Liver (tissue), 9 donors: ENCODE measurements around the gene CRB2. TPM values are rescaled to one million over a fixed set of nuclear protein-coding genes. Genes with fewer than 3 reads are reported as not detected.

Source experiments
- DNase-seq: peaks from one replicate; pipeline ENCODE4 v3.0.0-alpha.2; 2017; ENCODE audit warnings: low spot score
- H3K27ac ChIP-seq, 2 donors: one replicate each; pipeline ENCODE4 v1.7.0; 2013; ENCODE audit warnings: inconsistent platforms in 2 of 2, low read length in 2 of 2, control low read depth in 1 of 2, low read depth in 1 of 2, mild to moderate bottlenecking in 1 of 2
- H3K27me3 ChIP-seq, 4 donors: one replicate each; pipeline versions ENCODE4 v1.6.1 to v1.7.0; 2013; ENCODE audit warnings: low read length in 3 of 4, inconsistent platforms in 1 of 4, mild to moderate bottlenecking in 1 of 4, moderate library complexity in 1 of 4; ENCODE audit not compliant: control insufficient read depth in 4 of 4, insufficient read depth in 4 of 4
- H3K36me3 ChIP-seq, 4 donors: one replicate each; pipeline versions ENCODE4 v1.6.1 to v1.7.0; 2013; ENCODE audit warnings: low read length in 3 of 4, mild to moderate bottlenecking in 3 of 4, low read depth in 1 of 4, moderate library complexity in 1 of 4; ENCODE audit not compliant: control insufficient read depth in 4 of 4, insufficient read depth in 3 of 4
- H3K4me1 ChIP-seq, 4 donors: one replicate each; pipeline versions ENCODE4 v1.6.1 to v1.7.0; 2013; ENCODE audit warnings: low read length in 3 of 4, mild to moderate bottlenecking in 3 of 4, moderate library complexity in 1 of 4; ENCODE audit not compliant: control insufficient read depth in 4 of 4, insufficient read depth in 4 of 4
- H3K4me3 ChIP-seq, 3 donors: one replicate each; pipeline versions ENCODE4 v1.6.1 to v1.7.0; 2013; ENCODE audit warnings: low read length in 3 of 3, control low read depth in 1 of 3, low read depth in 1 of 3, mild to moderate bottlenecking in 1 of 3
- H3K9ac ChIP-seq, 2 donors: one replicate each; pipeline ENCODE4 v1.7.0; 2013; ENCODE audit warnings: low read length in 2 of 2, mild to moderate bottlenecking in 2 of 2, moderate library complexity in 2 of 2, control low read depth in 1 of 2, low read depth in 1 of 2
- H3K9me3 ChIP-seq, 4 donors: one replicate each; pipeline versions ENCODE4 v1.6.1 to v1.7.0; 2013; ENCODE audit warnings: low read length in 3 of 4; ENCODE audit not compliant: control insufficient read depth in 4 of 4
- ATF3 ChIP-seq: IDR thresholded peaks from 2 replicates; pipeline ENCODE4 v1.6.1; 2016; ENCODE audit warnings: antibody characterized with exemption
- CTCF ChIP-seq: fragments of 150-350 bp; IDR thresholded peaks from 2 replicates; pipeline ENCODE4 v1.5.1; 2017; ENCODE audit warnings: improper control_type of control experiment, low read depth, low read length; ENCODE audit not compliant: missing input control
- EGR1 ChIP-seq, 2 donors: IDR thresholded peaks; 2 replicates each; pipeline ENCODE4 v1.6.1; 2016 to 2018; ENCODE audit warnings: antibody characterized with exemption in 2 of 2, low read depth in 2 of 2
- FOXA1 ChIP-seq: IDR thresholded peaks from 2 replicates; pipeline ENCODE4 v1.6.1; 2016; ENCODE audit warnings: antibody characterized with exemption
- GABPA ChIP-seq, 2 donors: IDR thresholded peaks in 1 of 2; conservative IDR thresholded peaks in 1 of 2; 2 replicates each; pipeline ENCODE4 v1.6.1; 2016; ENCODE audit warnings: antibody characterized with exemption in 2 of 2, mild to moderate bottlenecking in 1 of 2, moderate library complexity in 1 of 2
- HNF4A ChIP-seq, 2 donors: conservative IDR thresholded peaks; 2 replicates each; pipeline ENCODE4 v1.6.1; 2016; ENCODE audit warnings: antibody characterized with exemption in 2 of 2, mild to moderate bottlenecking in 2 of 2
- HNF4G ChIP-seq: IDR thresholded peaks from 2 replicates; pipeline ENCODE4 v1.6.1; 2016; ENCODE audit warnings: antibody characterized with exemption
- JUND ChIP-seq, 2 donors: IDR thresholded peaks; 2 replicates each; pipeline ENCODE4 v1.6.1; 2016; ENCODE audit warnings: antibody characterized with exemption in 2 of 2
- MAX ChIP-seq: IDR thresholded peaks from 2 replicates; pipeline ENCODE4 v1.6.1; 2016; ENCODE audit warnings: antibody characterized with exemption
- NR2F2 ChIP-seq: IDR thresholded peaks from 2 replicates; pipeline ENCODE4 v1.6.1; 2016; ENCODE audit warnings: antibody characterized with exemption
- RAD21 ChIP-seq, 2 donors: IDR thresholded peaks; 2 replicates each; pipeline ENCODE4 v1.6.1; 2016; ENCODE audit warnings: antibody characterized with exemption in 2 of 2, mild to moderate bottlenecking in 2 of 2
- REST ChIP-seq: IDR thresholded peaks from 2 replicates; pipeline ENCODE4 v1.6.1; 2016; ENCODE audit warnings: antibody characterized with exemption, mild to moderate bottlenecking
- RXRA ChIP-seq, 2 donors: IDR thresholded peaks; 2 replicates each; pipeline ENCODE4 v1.6.1; 2017 to 2018; ENCODE audit warnings: antibody characterized with exemption in 2 of 2, mild to moderate bottlenecking in 1 of 2
- SP1 ChIP-seq: IDR thresholded peaks from 2 replicates; pipeline ENCODE4 v1.6.1; 2018; ENCODE audit warnings: antibody characterized with exemption, mild to moderate bottlenecking
- TAF1 ChIP-seq: conservative IDR thresholded peaks from 2 replicates; pipeline ENCODE4 v1.6.1; 2016; ENCODE audit warnings: antibody characterized with exemption, mild to moderate bottlenecking
- YY1 ChIP-seq: IDR thresholded peaks from 2 replicates; pipeline ENCODE4 v1.6.1; 2016; ENCODE audit warnings: antibody characterized with exemption, mild to moderate bottlenecking
- ZBTB33 ChIP-seq: IDR thresholded peaks from 2 replicates; pipeline ENCODE4 v1.6.1; 2016; ENCODE audit warnings: antibody characterized with exemption
- WGBS: extraction: QIAGEN DNeasy Blood & Tissue Kit; methylation state at CpG from one replicate; pipeline ENCODE4 v1.1.7; 2013; 5-methylcytosine and 5-hydroxymethylcytosine counted together
- polyA plus RNA-seq, 2 donors: library from polyadenylated mRNA; stranded (reverse) in 1 of 2; unstranded in 1 of 2; fragments of 200-250 nt in 1 of 2; fragments of >200 nt in 1 of 2; fragmentation: Nextera tagmentation in 1 of 2; extraction: Ambion mirVana in 1 of 2; gene quantifications; one replicate each; pipeline versions ENCODE4 v1.2.1 to v1.2.3, GENCODE V29; 2013 to 2015
- total RNA-seq, 2 donors: library from RNA; depleted of rRNA; stranded (reverse); fragments of >200 nt; gene quantifications; one replicate each; pipeline ENCODE4 v1.2.3, GENCODE V29; 2014
- donor health status: healthy.
- donor health status: healthy.
- donor health status: healthy.
- donor health status: healthy.
- donor health status: healthy.

The CRB2 gene
- total and polyA plus RNA-seq, 4 donors: 1.7 TPM; not detected in 3

GRCh38 chr9:123321616-123322272 is 34.3 kb upstream of the CRB2 start:
- no peak overlapping the region for H3K9ac ChIP-seq
- H3K4me1 ChIP-seq: peaks cover 3 to 39% (median 24%) of the 10 kb centered on the region in 4 donors
- H3K27ac ChIP-seq: no peak overlapping the region
- 89% methylated on average over 7 of the region's 7 CpGs for WGBS
- H3K9me3 ChIP-seq: no peaks in the 10 kb centered on the region
- no peaks in the 10 kb centered on the region for H3K36me3 ChIP-seq
- H3K27me3 ChIP-seq: no peaks in the 10 kb centered on the region
- TF ChIP-seq ZBTB33 (no peak), ATF3 (no peak), YY1 (no peak), SP1 (no peak), CTCF (no peak), TAF1 (no peak), HNF4A (conservative IDR thresholded peaks at IDR 0.05) (no peak), RXRA (IDR thresholded peaks at IDR 0.05) (no peak), FOXA1 (no peak), GABPA (IDR thresholded peaks at IDR 0.05 in 1 of 2, conservative IDR thresholded peaks at IDR 0.05 in 1 of 2) (no peak), RAD21 (IDR thresholded peaks at IDR 0.05) (no peak), HNF4G (no peak), EGR1 (IDR thresholded peaks at IDR 0.05; ENCODE audit: low read depth in 2 of 2) (no peak), MAX (no peak), JUND (IDR thresholded peaks at IDR 0.05) (no peak), NR2F2 (no peak), REST (no peak)
- no peak for DNase-seq
- H3K4me3 ChIP-seq: no peak overlapping the region
